Measurements from ENCODE around the gene CST5.

DNA sequence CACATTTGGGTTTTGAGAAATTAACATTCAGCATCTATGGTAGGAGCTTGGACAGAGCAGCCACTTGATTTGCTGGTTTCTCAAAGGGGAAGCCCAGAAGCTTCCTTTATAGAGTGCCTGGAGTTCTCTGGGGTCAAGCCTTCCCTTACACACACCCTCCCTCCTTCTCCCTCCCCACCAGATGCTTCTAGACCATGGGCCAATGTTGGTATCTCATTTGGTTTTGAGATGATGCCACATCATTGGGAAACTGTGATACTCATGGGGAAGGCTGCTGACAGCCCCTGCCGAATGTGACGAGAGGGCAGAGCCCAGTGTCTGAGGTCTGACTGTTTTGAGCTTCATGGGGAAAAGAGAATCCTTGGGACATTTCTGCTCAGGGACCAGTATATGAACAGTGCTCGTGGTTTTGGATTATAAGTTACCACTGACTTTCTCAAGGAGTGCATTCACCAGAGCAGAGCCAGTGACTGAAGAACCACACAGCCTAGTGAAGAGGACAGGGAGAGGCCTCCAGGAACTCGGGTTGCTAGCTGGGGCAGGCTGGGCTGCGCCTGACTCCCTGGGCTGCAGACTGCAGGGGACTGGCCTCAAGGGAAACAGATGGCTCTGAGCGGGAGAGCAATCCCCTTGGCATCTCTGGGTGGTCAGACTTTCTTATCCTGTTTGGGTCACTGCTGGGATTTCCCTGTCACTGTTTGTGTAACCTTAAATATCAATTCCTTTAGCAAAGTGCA is 46.4 kb upstream of the CST5 start:
- no peak for TF ChIP-seq EP300 (IDR thresholded peaks at IDR 0.05)
- TF ChIP-seq POLR2A (IDR thresholded peaks at IDR 0.05) = no peak
- TF ChIP-seq, protein P1, sequence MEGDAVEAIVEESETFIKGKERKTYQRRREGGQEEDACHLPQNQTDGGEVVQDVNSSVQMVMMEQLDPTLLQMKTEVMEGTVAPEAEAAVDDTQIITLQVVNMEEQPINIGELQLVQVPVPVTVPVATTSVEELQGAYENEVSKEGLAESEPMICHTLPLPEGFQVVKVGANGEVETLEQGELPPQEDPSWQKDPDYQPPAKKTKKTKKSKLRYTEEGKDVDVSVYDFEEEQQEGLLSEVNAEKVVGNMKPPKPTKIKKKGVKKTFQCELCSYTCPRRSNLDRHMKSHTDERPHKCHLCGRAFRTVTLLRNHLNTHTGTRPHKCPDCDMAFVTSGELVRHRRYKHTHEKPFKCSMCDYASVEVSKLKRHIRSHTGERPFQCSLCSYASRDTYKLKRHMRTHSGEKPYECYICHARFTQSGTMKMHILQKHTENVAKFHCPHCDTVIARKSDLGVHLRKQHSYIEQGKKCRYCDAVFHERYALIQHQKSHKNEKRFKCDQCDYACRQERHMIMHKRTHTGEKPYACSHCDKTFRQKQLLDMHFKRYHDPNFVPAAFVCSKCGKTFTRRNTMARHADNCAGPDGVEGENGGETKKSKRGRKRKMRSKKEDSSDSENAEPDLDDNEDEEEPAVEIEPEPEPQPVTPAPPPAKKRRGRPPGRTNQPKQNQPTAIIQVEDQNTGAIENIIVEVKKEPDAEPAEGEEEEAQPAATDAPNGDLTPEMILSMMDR (IDR thresholded peaks at IDR 0.05) = no peak
- TF ChIP-seq POLR2AphosphoS5 (IDR thresholded peaks at IDR 0.05) = no peak
